Measurements from ENCODE around the gene ATXN1. TPM values are rescaled to one million over a fixed set of nuclear protein-coding genes. Genes with fewer than 3 reads are reported as not detected.

Gene ATXN1
- total RNA-seq, 1 donor from 2014 or later, result 6.1 TPM

DNA sequence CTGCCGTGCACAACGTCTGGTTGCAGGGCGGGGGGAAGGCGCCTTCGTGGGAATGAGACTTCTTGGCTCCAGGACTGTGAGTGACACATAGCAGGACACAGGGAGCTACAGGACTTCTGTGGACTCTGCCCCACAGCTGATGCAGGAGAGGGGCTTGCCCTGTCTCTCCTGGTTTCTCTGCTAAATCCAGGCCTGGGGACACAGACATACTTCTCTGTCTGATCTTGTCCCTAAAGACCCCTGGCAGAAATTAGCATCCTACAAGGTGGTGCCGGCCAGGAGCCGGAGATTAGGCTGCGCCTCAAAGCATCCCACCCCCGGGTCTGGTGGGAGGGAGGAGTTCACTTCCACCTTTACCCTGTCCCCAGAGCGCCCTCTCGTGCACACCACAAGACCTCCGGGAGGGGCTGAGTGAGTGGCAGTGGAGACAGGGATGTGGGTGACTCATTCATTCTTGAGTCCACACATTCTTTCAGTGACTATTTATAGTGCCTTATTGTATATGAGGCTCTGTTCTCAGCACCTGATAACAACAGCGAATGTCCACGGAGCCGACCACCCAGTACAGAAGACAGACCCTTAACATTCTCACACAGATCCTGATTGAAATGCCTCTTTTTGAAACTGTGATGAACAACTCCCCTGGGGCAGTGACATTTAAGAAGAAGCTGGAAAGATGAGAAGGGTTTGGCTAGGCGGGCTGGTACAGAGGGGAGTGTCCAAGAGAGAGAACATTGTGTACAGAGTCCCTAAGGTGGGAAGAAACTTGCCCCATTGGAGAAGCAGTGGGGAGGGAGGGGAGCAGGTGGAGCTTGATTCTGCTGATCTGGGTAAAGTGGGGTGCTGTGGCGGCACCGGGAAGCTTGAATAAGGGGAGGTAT lies 483.9 kb downstream of the ATXN1 start:
- no peak overlapping the region for H3K4me3 ChIP-seq (ENCODE audit: low read depth, low read length)
- TF ChIP-seq, protein P1, sequence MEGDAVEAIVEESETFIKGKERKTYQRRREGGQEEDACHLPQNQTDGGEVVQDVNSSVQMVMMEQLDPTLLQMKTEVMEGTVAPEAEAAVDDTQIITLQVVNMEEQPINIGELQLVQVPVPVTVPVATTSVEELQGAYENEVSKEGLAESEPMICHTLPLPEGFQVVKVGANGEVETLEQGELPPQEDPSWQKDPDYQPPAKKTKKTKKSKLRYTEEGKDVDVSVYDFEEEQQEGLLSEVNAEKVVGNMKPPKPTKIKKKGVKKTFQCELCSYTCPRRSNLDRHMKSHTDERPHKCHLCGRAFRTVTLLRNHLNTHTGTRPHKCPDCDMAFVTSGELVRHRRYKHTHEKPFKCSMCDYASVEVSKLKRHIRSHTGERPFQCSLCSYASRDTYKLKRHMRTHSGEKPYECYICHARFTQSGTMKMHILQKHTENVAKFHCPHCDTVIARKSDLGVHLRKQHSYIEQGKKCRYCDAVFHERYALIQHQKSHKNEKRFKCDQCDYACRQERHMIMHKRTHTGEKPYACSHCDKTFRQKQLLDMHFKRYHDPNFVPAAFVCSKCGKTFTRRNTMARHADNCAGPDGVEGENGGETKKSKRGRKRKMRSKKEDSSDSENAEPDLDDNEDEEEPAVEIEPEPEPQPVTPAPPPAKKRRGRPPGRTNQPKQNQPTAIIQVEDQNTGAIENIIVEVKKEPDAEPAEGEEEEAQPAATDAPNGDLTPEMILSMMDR (conservative IDR thresholded peaks at IDR 0.05; ENCODE audit: low read depth, low read length), result peak; percentile 66
- DNase-seq (ENCODE audit: low read depth), result peak; percentile 36

DNA sequence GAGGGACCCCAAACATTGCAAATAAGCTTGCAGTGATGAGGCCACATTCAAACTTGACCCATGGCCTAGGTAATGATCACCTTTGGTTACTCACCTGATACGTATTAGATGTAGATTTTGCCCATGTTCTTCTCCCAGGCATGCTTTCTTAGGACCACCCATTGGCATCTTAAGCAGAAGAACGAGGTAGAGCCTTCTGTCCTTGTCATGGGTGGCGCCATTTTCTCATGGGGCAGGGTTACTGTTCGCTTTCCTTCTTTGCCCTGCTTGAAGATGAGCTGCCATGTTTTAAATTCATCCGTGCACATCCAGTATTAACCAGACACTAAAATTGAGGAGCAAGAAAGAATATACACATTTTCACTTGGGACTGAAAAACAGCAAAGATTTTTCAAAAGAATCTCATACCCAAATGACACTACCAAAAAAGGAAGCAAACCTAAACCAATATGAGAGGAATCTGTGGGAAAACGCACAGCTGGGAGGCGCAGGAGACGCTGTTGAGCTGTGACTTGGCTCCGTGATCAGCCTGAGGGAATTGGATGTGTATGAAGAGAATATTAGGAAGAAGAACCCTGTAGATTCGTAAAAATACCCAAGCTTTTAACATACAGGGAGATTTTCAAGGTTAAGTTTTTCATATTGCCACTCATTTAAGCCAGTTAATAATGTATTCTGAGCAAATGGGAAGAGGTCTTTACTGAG lies 486.2 kb downstream of the ATXN1 start:
- no peak overlapping the region for H3K4me3 ChIP-seq (ENCODE audit: low read depth, low read length)
- TF ChIP-seq, protein P1 (conservative IDR thresholded peaks at IDR 0.05; ENCODE audit: low read depth, low read length), result no peak
- no peak for DNase-seq (ENCODE audit: low read depth)

DNA sequence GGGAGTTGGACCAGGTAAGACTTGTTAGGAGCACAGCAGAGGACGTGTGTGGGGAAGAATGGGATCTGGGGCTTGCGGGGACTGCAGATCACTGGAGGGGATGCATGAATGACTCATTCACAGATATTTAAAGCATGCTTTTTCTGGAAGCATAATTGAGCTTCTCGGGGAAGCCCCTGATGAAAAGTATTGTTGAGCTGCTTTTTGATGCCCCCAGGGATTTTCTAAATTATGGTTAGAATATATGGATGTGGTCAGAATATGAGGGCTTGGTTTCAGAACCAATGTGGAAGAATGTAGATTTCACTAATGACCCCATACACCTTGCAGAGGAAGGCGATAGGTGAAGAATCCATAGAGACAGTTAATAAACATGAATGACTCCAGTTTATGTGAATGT lies 486.8 kb downstream of the ATXN1 start:
- DNase-seq (ENCODE audit: low read depth), result no peak
- no peak overlapping the region for H3K4me3 ChIP-seq (ENCODE audit: low read depth, low read length)
- TF ChIP-seq, protein P1 (conservative IDR thresholded peaks at IDR 0.05; ENCODE audit: low read depth, low read length), result no peak

DNA sequence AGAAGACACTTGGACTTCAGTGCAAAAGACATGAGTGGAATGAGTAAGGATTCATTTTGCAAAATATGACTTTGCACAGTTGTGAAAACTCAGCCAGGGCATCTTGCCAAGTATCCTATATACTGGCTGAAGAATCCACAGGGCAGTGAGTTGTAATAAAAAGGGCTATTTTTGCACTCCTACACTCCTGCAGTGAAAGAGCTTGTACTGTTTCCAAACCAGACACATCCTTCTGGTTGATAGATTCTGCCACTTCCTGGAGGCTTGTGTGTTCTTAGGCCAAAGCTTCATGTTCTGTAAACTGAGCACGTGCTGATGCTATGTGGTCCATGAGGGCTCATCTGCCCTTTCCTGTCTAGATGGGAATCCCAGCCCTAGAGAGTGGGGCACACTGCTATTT lies 488.0 kb downstream of the ATXN1 start:
- H3K4me3 ChIP-seq (ENCODE audit: low read depth, low read length), result no peak overlapping the region
- TF ChIP-seq, protein P1 (conservative IDR thresholded peaks at IDR 0.05; ENCODE audit: low read depth, low read length), result no peak
- no peak for DNase-seq (ENCODE audit: low read depth)

DNA sequence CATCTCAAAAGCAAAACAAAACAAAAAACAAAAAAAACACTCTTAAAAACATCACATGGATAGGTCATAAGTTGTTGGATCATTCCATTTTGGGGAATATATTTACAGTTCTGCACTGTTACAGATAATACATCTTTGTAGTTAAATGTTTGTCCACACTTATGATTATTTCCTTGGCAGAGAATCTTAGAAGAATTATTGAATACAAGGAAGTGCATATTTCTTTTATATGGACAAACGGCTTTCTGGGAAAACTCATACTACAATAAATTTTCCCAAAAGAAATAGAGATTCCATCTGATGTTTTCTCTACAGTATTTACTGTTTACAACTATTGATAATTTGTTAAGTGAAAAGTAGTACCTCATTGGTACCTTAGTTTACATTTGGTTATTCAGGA lies 489.1 kb downstream of the ATXN1 start:
- TF ChIP-seq, protein P1 (conservative IDR thresholded peaks at IDR 0.05; ENCODE audit: low read depth, low read length), result no peak
- H3K4me3 ChIP-seq (ENCODE audit: low read depth, low read length), result no peak overlapping the region
- DNase-seq (ENCODE audit: low read depth), result no peak

DNA sequence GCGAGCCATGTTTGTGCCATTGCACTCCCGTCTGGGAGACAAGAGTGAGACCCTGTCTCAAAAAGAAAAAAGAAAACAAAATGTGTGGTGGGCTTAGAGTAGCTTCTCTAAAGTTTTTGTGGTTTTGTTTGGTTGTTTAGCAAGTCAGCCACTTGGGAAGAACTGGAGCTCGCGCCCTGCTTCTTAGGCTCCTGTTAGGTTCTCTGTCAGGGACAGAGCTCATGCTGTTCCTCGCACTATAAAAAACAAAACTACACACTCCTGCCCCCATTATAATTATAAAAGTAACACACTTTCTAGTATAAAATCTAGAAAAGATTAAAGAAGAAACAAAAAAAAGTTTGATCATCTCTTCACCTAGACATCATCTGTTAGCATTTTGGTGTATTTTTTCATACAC lies 489.8 kb downstream of the ATXN1 start:
- H3K4me3 ChIP-seq (ENCODE audit: low read depth, low read length), result no peak overlapping the region
- DNase-seq (ENCODE audit: low read depth), result no peak
- TF ChIP-seq, protein P1 (conservative IDR thresholded peaks at IDR 0.05; ENCODE audit: low read depth, low read length), result no peak

Measured in epithelial cell of proximal tubule (primary cell).